Sigmoid colon (tissue), 4 donors: ENCODE measurements around the gene ERMARD.

ENCODE experiments used
- EP300 ChIP-seq, 4 donors: sonication (generic); formaldehyde crosslinking; IDR thresholded peaks; one replicate each; pipeline ENCODE4 v1.6.1; 2017; ENCODE audit warnings: antibody characterized with exemption in 4 of 4
- POLR2A ChIP-seq, 2 donors: fragments of 450-650 bp; IDR thresholded peaks; one replicate each; pipeline ENCODE4 v1.6.1; 2016; ENCODE audit warnings: antibody characterized with exemption in 2 of 2, mild to moderate bottlenecking in 2 of 2, moderate library complexity in 2 of 2
- POLR2AphosphoS5 ChIP-seq, 4 donors: sonication (generic); formaldehyde crosslinking; IDR thresholded peaks; one replicate each; pipeline ENCODE4 v1.6.1; 2017; ENCODE audit warnings: antibody characterized with exemption in 4 of 4
- TF ChIP-seq, protein P1 (sequence below), 4 experiments: fragments of 450-650 bp in 3 of 4; fragments of 200-600 bp in 1 of 4; IDR thresholded peaks; one replicate each; pipeline ENCODE4 v1.5.1; 2016 to 2019; ENCODE audit warnings: antibody characterized with exemption in 4 of 4, mild to moderate bottlenecking in 3 of 4, moderate library complexity in 2 of 4

DNA sequence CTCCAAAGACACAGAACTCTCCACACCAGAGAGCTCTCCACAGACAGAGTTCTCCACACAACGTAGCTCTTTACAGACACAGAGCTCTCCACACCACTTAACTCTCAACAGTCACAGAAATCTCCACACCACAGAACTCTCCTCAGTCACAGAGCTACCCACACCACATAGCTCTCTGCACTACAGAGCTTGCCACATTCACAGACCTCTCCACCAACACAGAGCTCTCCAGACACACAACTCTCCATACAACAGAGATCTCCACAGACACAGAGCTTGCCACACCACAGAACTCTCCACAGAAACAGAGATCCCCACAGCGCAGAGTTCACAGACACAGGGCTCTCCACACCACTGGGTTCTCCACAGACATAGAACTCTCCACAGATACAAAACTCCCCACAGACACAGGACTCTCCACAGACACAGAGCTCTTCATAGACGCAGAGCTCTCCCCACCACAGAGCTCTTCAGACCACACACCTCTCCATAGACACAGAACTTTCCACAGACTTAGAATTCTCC, 52.5 kb downstream of the ERMARD start:
- TF ChIP-seq, protein P1, sequence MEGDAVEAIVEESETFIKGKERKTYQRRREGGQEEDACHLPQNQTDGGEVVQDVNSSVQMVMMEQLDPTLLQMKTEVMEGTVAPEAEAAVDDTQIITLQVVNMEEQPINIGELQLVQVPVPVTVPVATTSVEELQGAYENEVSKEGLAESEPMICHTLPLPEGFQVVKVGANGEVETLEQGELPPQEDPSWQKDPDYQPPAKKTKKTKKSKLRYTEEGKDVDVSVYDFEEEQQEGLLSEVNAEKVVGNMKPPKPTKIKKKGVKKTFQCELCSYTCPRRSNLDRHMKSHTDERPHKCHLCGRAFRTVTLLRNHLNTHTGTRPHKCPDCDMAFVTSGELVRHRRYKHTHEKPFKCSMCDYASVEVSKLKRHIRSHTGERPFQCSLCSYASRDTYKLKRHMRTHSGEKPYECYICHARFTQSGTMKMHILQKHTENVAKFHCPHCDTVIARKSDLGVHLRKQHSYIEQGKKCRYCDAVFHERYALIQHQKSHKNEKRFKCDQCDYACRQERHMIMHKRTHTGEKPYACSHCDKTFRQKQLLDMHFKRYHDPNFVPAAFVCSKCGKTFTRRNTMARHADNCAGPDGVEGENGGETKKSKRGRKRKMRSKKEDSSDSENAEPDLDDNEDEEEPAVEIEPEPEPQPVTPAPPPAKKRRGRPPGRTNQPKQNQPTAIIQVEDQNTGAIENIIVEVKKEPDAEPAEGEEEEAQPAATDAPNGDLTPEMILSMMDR (IDR thresholded peaks at IDR 0.05), result no peak
- TF ChIP-seq POLR2A (IDR thresholded peaks at IDR 0.05), result no peak
- TF ChIP-seq POLR2AphosphoS5 (IDR thresholded peaks at IDR 0.05), result no peak
- TF ChIP-seq EP300 (IDR thresholded peaks at IDR 0.05), result no peak
